GM12891 (cell line): ENCODE measurements around the gene CAPZA2.

ENCODE experiments used
- DNase-seq: peaks from one replicate; pipeline ENCODE4 v3.0.0; 2011; ENCODE audit warnings: low spot score; ENCODE audit not compliant: insufficient read length
- FAIRE-seq: peaks from 2 replicates; lab custom pipeline; 2011; peaks lifted over from hg19 to GRCh38; lab: Jason Lieb, UNC
- PAX5 ChIP-seq: IDR thresholded peaks from 2 replicates; pipeline ENCODE4 v1.6.1; 2011; ENCODE audit warnings: low read length, moderate library complexity, mild to moderate bottlenecking; ENCODE audit not compliant: insufficient read depth, severe bottlenecking
- POLR2A ChIP-seq: IDR thresholded peaks from 2 replicates; pipeline ENCODE4 v1.6.1; 2011; ENCODE audit warnings: low read depth, low read length, control low read depth
- POLR2AphosphoS5 ChIP-seq: IDR thresholded peaks from 2 replicates; pipeline ENCODE4 v1.6.1; 2011; ENCODE audit warnings: low read depth, low read length, control low read depth
- POU2F2 ChIP-seq: IDR thresholded peaks from 2 replicates; pipeline ENCODE4 v1.6.1; 2011; ENCODE audit warnings: low read depth, mild to moderate bottlenecking, control low read depth, low read length, moderate library complexity
- SPI1 ChIP-seq: IDR thresholded peaks from 2 replicates; pipeline ENCODE4 v1.6.1; 2011; ENCODE audit warnings: low read depth, low read length, control low read depth
- TAF1 ChIP-seq: IDR thresholded peaks from 2 replicates; pipeline ENCODE4 v1.6.1; 2011; ENCODE audit warnings: low read depth, low read length, control low read depth

The CAPZA2 gene

GRCh38 chr7:116859323-116859722 is 3.1 kb upstream of the CAPZA2 start:
- FAIRE-seq (no peak), DNase-seq (no peak)
- TF ChIP-seq POLR2A (no peak), SPI1 (no peak), TAF1 (no peak), PAX5 (no peak), POU2F2 (no peak), POLR2AphosphoS5 (no peak)

DNA sequence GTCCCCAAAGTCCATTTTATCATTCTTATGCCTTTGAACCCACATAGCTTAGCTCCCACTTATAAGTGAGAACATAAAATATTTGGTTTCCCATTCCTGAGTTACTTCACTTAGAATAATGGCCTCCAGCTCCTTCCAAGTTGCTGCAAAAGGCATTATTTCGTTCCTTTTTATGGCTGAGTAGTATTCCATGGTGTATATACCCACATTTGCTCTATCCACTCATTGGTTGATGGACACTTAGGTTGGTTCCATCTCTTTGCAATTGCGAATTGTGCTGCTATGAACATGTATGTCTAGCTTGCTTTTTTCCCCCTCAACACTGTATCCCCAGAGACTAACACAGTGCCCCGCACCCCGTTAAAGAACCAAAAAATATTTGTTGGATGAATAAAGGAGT is 670 bp upstream of the CAPZA2 start:
- no peak for DNase-seq
- FAIRE-seq: no peak
- no peak for TF ChIP-seq PAX5
- TF ChIP-seq TAF1: no peak
- TF ChIP-seq POU2F2: no peak
- TF ChIP-seq POLR2AphosphoS5: no peak
- no peak for TF ChIP-seq SPI1
- no peak for TF ChIP-seq POLR2A

- no peak for DNase-seq
- no peak for TF ChIP-seq PAX5
- TF ChIP-seq POU2F2: no peak
- TF ChIP-seq POLR2AphosphoS5: no peak
- TF ChIP-seq POLR2A: no peak
- no peak for TF ChIP-seq TAF1
- no peak for TF ChIP-seq SPI1
- FAIRE-seq: no peak
Measured at GRCh38 chr7:116862951-116863670, 724 bp downstream of the CAPZA2 start.

- TF ChIP-seq POLR2A (no peak), SPI1 (no peak), POLR2AphosphoS5 (no peak), TAF1 (no peak), POU2F2 (no peak), PAX5 (no peak)
- FAIRE-seq: no peak
- no peak for DNase-seq
Measured at GRCh38 chr7:116863936-116864500, 1.6 kb downstream of the CAPZA2 start.

DNA sequence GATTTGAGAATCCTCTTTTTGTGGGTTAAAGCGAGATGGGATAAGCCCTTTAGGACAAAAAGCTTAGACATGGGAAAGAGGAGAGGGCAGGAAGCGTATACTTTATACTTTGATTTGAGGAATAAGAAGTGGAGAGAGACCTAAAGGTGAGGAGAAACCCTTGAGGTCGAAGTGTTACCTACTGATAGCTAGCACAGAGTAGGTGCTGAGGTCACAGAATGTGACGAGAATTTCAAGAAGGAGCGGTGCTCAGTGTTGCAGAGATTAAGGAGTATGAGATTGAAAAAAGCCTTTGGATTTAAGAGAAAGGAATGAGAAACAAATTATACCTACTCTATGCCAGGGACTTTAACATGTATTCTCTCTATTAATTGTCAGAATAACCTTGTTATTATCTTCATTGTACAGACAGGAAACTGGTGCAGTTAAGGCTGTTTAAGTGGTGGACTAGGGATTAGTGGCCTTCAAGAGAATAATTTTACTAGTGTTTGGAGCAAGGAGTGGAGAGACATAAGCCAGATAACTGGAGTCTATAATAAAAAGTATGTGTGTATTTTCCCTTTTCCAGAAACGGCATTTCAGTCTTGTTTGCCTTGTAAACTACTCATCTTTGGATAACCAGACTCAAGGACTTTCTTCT is 8.8 kb downstream of the CAPZA2 start:
- TF ChIP-seq TAF1: no peak
- no peak for TF ChIP-seq PAX5
- TF ChIP-seq POU2F2: no peak
- no peak for TF ChIP-seq POLR2AphosphoS5
- no peak for TF ChIP-seq POLR2A
- TF ChIP-seq SPI1: no peak
- FAIRE-seq (no peak), DNase-seq (no peak)

- DNase-seq (no peak), FAIRE-seq (no peak)
- TF ChIP-seq POLR2AphosphoS5: no peak
- TF ChIP-seq TAF1: no peak
- TF ChIP-seq SPI1: no peak
- no peak for TF ChIP-seq POLR2A
- TF ChIP-seq PAX5: no peak
- TF ChIP-seq POU2F2: no peak
Measured at GRCh38 chr7:116872026-116872425, 9.6 kb downstream of the CAPZA2 start.

GRCh38 chr7:116873619-116874018 is 11.2 kb downstream of the CAPZA2 start:
- FAIRE-seq (no peak), DNase-seq (no peak)
- TF ChIP-seq POLR2AphosphoS5 (no peak), SPI1 (no peak), POU2F2 (no peak), PAX5 (no peak)

- FAIRE-seq (no peak), DNase-seq (no peak)
- no peak for TF ChIP-seq PAX5
- no peak for TF ChIP-seq POLR2AphosphoS5
- no peak for TF ChIP-seq POU2F2
- TF ChIP-seq TAF1: no peak
- no peak for TF ChIP-seq POLR2A
- TF ChIP-seq SPI1: no peak
Measured at GRCh38 chr7:116876664-116877442, 14.5 kb downstream of the CAPZA2 start.

- DNase-seq (no peak), FAIRE-seq (no peak)
- TF ChIP-seq POLR2AphosphoS5 (no peak), PAX5 (no peak), SPI1 (no peak), POLR2A (no peak), POU2F2 (no peak)
Measured at GRCh38 chr7:116877443-116878217, 15.2 kb downstream of the CAPZA2 start.
